Endothelial cell of umbilical vein (primary cell): ENCODE results near the gene PAQR3. TPM values are rescaled to one million over a fixed set of nuclear protein-coding genes. Genes with fewer than 3 reads are reported as not detected.

Source experiments
- BruUV-seq: library from RNA; stranded (reverse); fragments of 400-500 nt; replicated peaks from 2 replicates; lab custom pipeline; 2021; lab: Mats Ljungman, UMichigan
- CTCF ChIA-PET: fragments of 300-600, 350-600 bp; sonication (Branson Sonifier 250); formaldehyde crosslinking; loops from one replicate; lab custom pipeline; 2021; ENCODE audit warnings: antibody characterized with exemption, inconsistent platforms; lab: Charles Lee
- POLR2A ChIA-PET: fragments of 300-600, 350-600 bp; sonication (Branson Sonifier 250); formaldehyde crosslinking; loops from one replicate; lab custom pipeline; 2021; ENCODE audit warnings: antibody characterized with exemption, inconsistent platforms; lab: Charles Lee
- DNase-seq: peaks from one replicate; pipeline ENCODE4 v3.0.0-alpha.2; 2011; ENCODE audit warnings: low read depth, low spot score
- FAIRE-seq: peaks from 2 replicates; lab custom pipeline; 2011; peaks lifted over from hg19 to GRCh38; lab: Jason Lieb, UNC
- H2AFZ ChIP-seq: 2 replicates; pipeline ENCODE4 v1.6.0; 2012; ENCODE audit warnings: low read depth, low read length, control low read depth, inconsistent platforms
- H3K27ac ChIP-seq: 2 replicates; pipeline ENCODE4 v1.5.1; 2011; ENCODE audit warnings: low read depth, mild to moderate bottlenecking, control low read depth, low read length, moderate library complexity; ENCODE audit not compliant: insufficient read depth
- H3K27me3 ChIP-seq, 2 experiments: 2 replicates each; pipeline versions ENCODE4 v1.6.0 to v1.6.1; 2011; ENCODE audit warnings: low read length in 2 of 2, mixed read lengths in 1 of 2; ENCODE audit not compliant: control insufficient read depth in 2 of 2, insufficient read depth in 2 of 2
- H3K36me3 ChIP-seq, 2 experiments: 2 replicates in 1 of 2; 3 replicates in 1 of 2; pipeline ENCODE4 v1.5.1; 2011; ENCODE audit warnings: low read length in 2 of 2, mild to moderate bottlenecking in 1 of 2, moderate library complexity in 1 of 2; ENCODE audit not compliant: control insufficient read depth in 2 of 2, insufficient read depth in 2 of 2; ENCODE audit errors: extremely low read depth in 1 of 2
- H3K4me1 ChIP-seq: 3 replicates; pipeline ENCODE4 v1.5.1; 2011; ENCODE audit warnings: mild to moderate bottlenecking, low read length; ENCODE audit not compliant: control insufficient read depth, insufficient read depth; ENCODE audit errors: extremely low read depth
- H3K4me2 ChIP-seq: 2 replicates; pipeline ENCODE4 v1.6.1; 2011; ENCODE audit warnings: low read length, control low read depth, mixed read lengths; ENCODE audit not compliant: insufficient read depth
- H3K4me3 ChIP-seq, 3 experiments: fragments of 200-600 bp in 1 of 3; sonication (generic), shearing (Covaris generic) in 1 of 3; replicated peaks in 1 of 3; 2 replicates each; pipeline ENCODE4 v1.5.1; 2011 to 2016; ENCODE audit warnings: control low read depth in 3 of 3, low read length in 3 of 3, mild to moderate bottlenecking in 2 of 3, inconsistent platforms in 1 of 3, low read depth in 1 of 3, moderate library complexity in 1 of 3; ENCODE audit not compliant: insufficient read depth in 1 of 3
- H3K79me2 ChIP-seq: 2 replicates; pipeline ENCODE4 v1.6.0; 2012; ENCODE audit warnings: low read length, inconsistent platforms; ENCODE audit not compliant: control insufficient read depth, insufficient read depth
- H3K9ac ChIP-seq: replicated peaks from 2 replicates; pipeline ENCODE3; 2011; ENCODE audit warnings: low read length, control low read depth; ENCODE audit not compliant: insufficient read depth; ENCODE audit errors: extremely low read depth
- H3K9me1 ChIP-seq: replicated peaks from 3 replicates; pipeline ENCODE4 v1.6.0; 2011; ENCODE audit warnings: mild to moderate bottlenecking, low read length; ENCODE audit not compliant: control insufficient read depth, insufficient read depth; ENCODE audit errors: extremely low read depth
- H3K9me3 ChIP-seq: replicated peaks from 2 replicates; pipeline ENCODE4 v1.5.1; 2012; ENCODE audit warnings: low read length, inconsistent platforms; ENCODE audit not compliant: control insufficient read depth, insufficient read depth
- H4K20me1 ChIP-seq: replicated peaks from 2 replicates; pipeline ENCODE3; 2011; ENCODE audit warnings: mild to moderate bottlenecking, low read length; ENCODE audit not compliant: control insufficient read depth, insufficient read depth; ENCODE audit errors: extremely low read depth
- CTCF ChIP-seq, 2 donors: IDR thresholded peaks; 1 replicate in 1 of 2; 2 replicates in 1 of 2; pipeline ENCODE4 v1.5.1; 2011; ENCODE audit warnings: low read length in 2 of 2, mild to moderate bottlenecking in 2 of 2, moderate library complexity in 2 of 2, control low read depth in 1 of 2, inconsistent platforms in 1 of 2, low read depth in 1 of 2; ENCODE audit not compliant: insufficient read depth in 1 of 2; ENCODE audit errors: extremely low read depth in 1 of 2
- EZH2 ChIP-seq: IDR thresholded peaks from 2 replicates; pipeline ENCODE4 v1.6.1; 2012; ENCODE audit warnings: borderline replicate concordance, low read depth, mild to moderate bottlenecking, moderate library complexity, low read length, inconsistent platforms; ENCODE audit not compliant: severe bottlenecking
- FOS ChIP-seq: IDR thresholded peaks from 2 replicates; pipeline ENCODE4 v1.6.1; 2011; ENCODE audit warnings: mild to moderate bottlenecking, low read length, moderate library complexity, borderline replicate concordance; ENCODE audit not compliant: insufficient read depth
- GATA2 ChIP-seq: IDR thresholded peaks from 2 replicates; pipeline ENCODE4 v1.7.0; 2011; ENCODE audit warnings: low read depth, mild to moderate bottlenecking, moderate library complexity, mixed read lengths, low read length; ENCODE audit not compliant: insufficient read length, insufficient read depth
- JUN ChIP-seq: IDR thresholded peaks from 2 replicates; pipeline ENCODE4 v1.6.1; 2011; ENCODE audit warnings: borderline replicate concordance, low read depth; ENCODE audit not compliant: insufficient read length, insufficient read depth
- MYC ChIP-seq: IDR thresholded peaks from one replicate; pipeline ENCODE4 v1.6.1; 2011; ENCODE audit warnings: mild to moderate bottlenecking, low read depth, low read length
- POLR2A ChIP-seq: IDR thresholded peaks from 2 replicates; pipeline ENCODE4 v1.6.1; 2012; ENCODE audit warnings: low read depth, mild to moderate bottlenecking, control low read depth, low read length
- POLR2AphosphoS5 ChIP-seq: IDR thresholded peaks from 2 replicates; pipeline ENCODE4 v1.6.1; 2012; ENCODE audit warnings: low read depth, mild to moderate bottlenecking, control low read depth, low read length, moderate library complexity; ENCODE audit not compliant: insufficient read depth
- dilution Hi-C: fragments of 300-500 bp; cut with MboI; formaldehyde crosslinking; loops from one replicate; pipeline ENCODE4 v1.15.0; 2019; ENCODE audit warnings: low sequenced_read_pairs; ENCODE audit not compliant: extremely low pct_ligation_motif_present
- intact Hi-C: fragments of 100-400 bp; cut with micrococcal nuclease; formaldehyde crosslinking; loops from one replicate; pipeline ENCODE4 v1.10.0; 2022
- polyA plus RNA-seq, 4 experiments: library from polyadenylated mRNA; depleted of rRNA in 3 of 4; stranded (reverse) in 3 of 4; unstranded in 1 of 4; fragments of >200 nt; gene quantifications; 2 replicates each; pipeline versions ENCODE4 v1.2.1 to v1.2.3, GENCODE V29; 2011 to 2012; ENCODE audit warnings: missing spikeins in 1 of 4
- total RNA-seq: library from RNA; stranded (reverse); gene quantifications from 2 replicates; pipeline ENCODE4 v1.2.3, GENCODE V29; 2021
- TF ChIP-seq, protein P1 (sequence below): IDR thresholded peaks from 2 replicates; pipeline ENCODE4 v1.6.1; 2011; ENCODE audit not compliant: insufficient read depth, insufficient read length

The PAQR3 gene
- total and polyA plus RNA-seq, 2 donors (not counting 3 experiments of a cell fraction or from before 2014, with no cell fraction given) = 15.0 to 19.0 TPM

- no peak overlapping the region for H3K4me3 ChIP-seq
- no peaks in the 10 kb centered on the region for H3K79me2 ChIP-seq
- H4K20me1 ChIP-seq = no peaks in the 10 kb centered on the region
- POLR2A ChIA-PET = no interaction called here
- H3K36me3 ChIP-seq = no peaks in the 10 kb centered on the region
- peaks cover 5 to 9% of the 10 kb centered on the region in 2 experiments for H3K27me3 ChIP-seq
- no peak for TF ChIP-seq GATA2
- TF ChIP-seq CTCF (IDR thresholded peaks at IDR 0.05; ENCODE audit: extremely low read depth in 1 of 2, insufficient read depth in 1 of 2, low read depth in 1 of 2, low read length in 2 of 2) = peak; percentile 47 to 50
- DNase-seq = peak; percentile 42
- H3K9me1 ChIP-seq = no peaks in the 10 kb centered on the region
- BruUV-seq = no TSS peak
- no peaks in the 10 kb centered on the region for H3K9me3 ChIP-seq
- no peak overlapping the region for H3K27ac ChIP-seq
- H3K9ac ChIP-seq = no peak overlapping the region
- dilution Hi-C loops (no loop called here), intact Hi-C loops (loop anchor here (1.0 to 10.0 kb wide), 8 partner anchors 90 to 1385 kb away; no protein-coding TSS in a partner anchor)
- CTCF ChIA-PET = interaction anchor here (1.1 to 4.8 kb wide), 10 partner anchors 9 to 1384 kb away, joined by 3 to 30 read pairs (median 10); partner anchors contain the start of genes CFAP299 and PAQR3
- no peak overlapping the region for H3K4me2 ChIP-seq
- no peaks in the 10 kb centered on the region for H3K4me1 ChIP-seq
- H2AFZ ChIP-seq = no peak overlapping the region
- FAIRE-seq = peak; percentile 80
Measured at GRCh38 chr4:78951862-78952472, 12.7 kb upstream of the PAQR3 start.

DNA sequence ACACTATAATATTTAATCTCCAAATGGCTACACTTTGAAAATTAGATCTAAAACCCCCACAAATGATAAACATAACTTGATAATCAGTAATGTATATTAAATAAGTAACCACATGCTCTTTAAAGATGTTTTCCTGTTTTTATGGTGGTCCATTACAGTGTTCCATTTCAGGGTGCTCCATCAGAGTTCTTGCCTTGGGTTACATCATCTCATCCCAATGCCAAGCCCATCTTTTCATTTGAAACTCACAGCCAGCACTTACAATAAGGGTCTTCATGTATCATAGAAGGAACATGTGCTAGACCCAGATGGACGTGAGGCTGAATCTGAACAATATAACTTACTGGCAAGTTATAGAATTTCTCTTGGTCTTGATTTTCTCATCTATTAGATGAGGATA lies 10.5 kb upstream of the PAQR3 start:
- no peak overlapping the region for H3K9ac ChIP-seq
- ChIA-PET CTCF (no interaction called here), POLR2A (no interaction called here)
- no peaks in the 10 kb centered on the region for H3K36me3 ChIP-seq
- no peaks in the 10 kb centered on the region for H3K4me1 ChIP-seq
- DNase-seq (no peak), FAIRE-seq (no peak)
- H3K9me1 ChIP-seq = no peaks in the 10 kb centered on the region
- no peaks in the 10 kb centered on the region for H3K9me3 ChIP-seq
- intact Hi-C loops (loop anchor here (5.0 to 10.0 kb wide), 4 partner anchors 93 to 1253 kb away; no protein-coding TSS in a partner anchor), dilution Hi-C loops (no loop called here)
- H3K4me3 ChIP-seq = no peak overlapping the region
- TF ChIP-seq CTCF (IDR thresholded peaks at IDR 0.05; ENCODE audit: extremely low read depth in 1 of 2, insufficient read depth in 1 of 2, low read depth in 1 of 2, low read length in 2 of 2) = no peak
- no peak for TF ChIP-seq GATA2
- TF ChIP-seq MYC = no peak
- no peak for TF ChIP-seq POLR2AphosphoS5
- TF ChIP-seq EZH2 = no peak
- no peak for TF ChIP-seq POLR2A
- TF ChIP-seq, protein P1, sequence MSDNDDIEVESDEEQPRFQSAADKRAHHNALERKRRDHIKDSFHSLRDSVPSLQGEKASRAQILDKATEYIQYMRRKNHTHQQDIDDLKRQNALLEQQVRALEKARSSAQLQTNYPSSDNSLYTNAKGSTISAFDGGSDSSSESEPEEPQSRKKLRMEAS = no peak
- TF ChIP-seq JUN = no peak
- TF ChIP-seq FOS = no peak
- no peaks in the 10 kb centered on the region for H4K20me1 ChIP-seq
- no peak overlapping the region for H2AFZ ChIP-seq
- BruUV-seq = no TSS peak
- H3K27ac ChIP-seq = no peak overlapping the region
- no peaks in the 10 kb centered on the region for H3K79me2 ChIP-seq
- H3K27me3 ChIP-seq = peaks cover 10% of the 10 kb centered on the region in 2 experiments
- H3K4me2 ChIP-seq = no peak overlapping the region
